GM23338 (cell line): ENCODE measurements around the gene SLC39A11.

Source experiments
- EZH2 ChIP-seq: fragments of 200-600 bp; sonication (generic); IDR thresholded peaks from one replicate; pipeline ENCODE4 v1.8.0; 2017; ENCODE audit warnings: antibody characterized with exemption, mild to moderate bottlenecking, low read depth; ENCODE audit not compliant: unreplicated experiment
- POLR2AphosphoS5 ChIP-seq: IDR thresholded peaks from 2 replicates; pipeline ENCODE4 v1.6.1; 2016; ENCODE audit warnings: antibody characterized with exemption, low read depth

DNA sequence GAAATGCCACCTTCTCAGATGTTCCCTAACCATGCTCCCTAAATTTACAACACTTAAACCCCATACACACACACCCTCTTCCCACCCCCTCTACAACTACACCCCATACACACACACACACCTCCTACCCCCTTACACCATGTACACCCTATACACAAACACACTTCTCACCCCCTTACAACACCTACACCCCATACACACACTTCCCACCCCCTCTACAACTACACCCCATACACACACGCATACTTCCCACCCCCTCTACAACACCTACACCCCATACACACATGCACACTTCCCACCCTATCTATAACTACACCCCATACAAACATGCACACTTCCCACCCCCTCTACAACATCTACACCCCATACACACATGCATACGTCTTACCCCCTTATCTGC is 172.0 kb downstream of the SLC39A11 start:
- no peak for TF ChIP-seq EZH2
- TF ChIP-seq POLR2AphosphoS5 = no peak
